ENCODE results near the gene MYADML2. TPM values are rescaled to one million over a fixed set of nuclear protein-coding genes. Genes with fewer than 3 reads are reported as not detected.

The MYADML2 gene
- total and polyA plus RNA-seq, 10 of the 15 experiments (the other 5 are each of a cell fraction or from before 2014, with no cell fraction given) = not detected

DNA sequence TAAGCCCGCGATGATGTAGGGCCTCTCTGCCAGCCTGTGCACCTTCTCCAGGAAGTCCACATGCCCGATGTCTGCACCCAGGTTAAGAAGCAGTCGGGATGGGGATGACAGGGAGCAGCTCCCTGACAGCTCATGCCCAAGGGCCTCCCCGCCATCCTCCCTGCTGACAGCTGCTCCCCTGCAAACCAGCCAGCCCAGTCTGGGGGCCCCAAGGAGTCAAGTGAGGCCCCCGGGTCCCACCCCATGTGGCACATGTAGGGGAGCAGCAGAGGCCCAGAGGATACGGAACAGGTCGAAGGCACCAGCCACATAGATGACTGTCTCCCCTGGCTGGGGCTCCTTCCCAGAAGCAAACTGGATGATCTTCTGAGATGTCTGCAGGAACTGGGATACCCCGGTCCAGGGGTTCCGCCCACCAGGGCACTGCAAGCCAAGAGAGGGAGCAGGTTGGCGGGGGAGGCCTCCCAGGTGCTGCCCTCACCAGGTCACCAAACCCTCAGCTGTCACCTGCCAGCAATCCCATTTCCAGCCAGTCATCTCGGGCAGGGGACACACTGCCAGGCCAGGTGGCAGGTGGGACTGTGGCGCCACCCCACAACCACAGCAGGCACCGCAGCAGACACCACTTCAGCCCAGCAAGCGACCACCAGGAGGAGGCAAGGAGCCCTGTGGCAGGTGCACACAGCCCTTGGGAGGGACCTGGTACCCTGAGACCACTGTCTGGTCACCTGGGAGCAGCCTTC, 40.4 kb downstream of the MYADML2 start:
- no peaks in the 10 kb centered on the region for H3K27me3 ChIP-seq (replicated peaks in 1 of 2; ENCODE audit: control insufficient read depth in 2 of 2, insufficient read depth in 2 of 2, low read length in 1 of 2)
- FAIRE-seq = no peak
- CTCF ChIA-PET = interaction anchor here (0.5 kb wide), 1 partner anchor 52 kb away, joined by 4 read pairs; no protein-coding TSS in a partner anchor
- no TSS peak for BruUV-seq (replicated peaks)
- H2AFZ ChIP-seq (ENCODE audit: control insufficient read depth, low read depth, low read length) = no peak overlapping the region
- intact Hi-C loops (cut with micrococcal nuclease; ENCODE audit: unreplicated experiment) (no loop called here), in situ Hi-C loops (cut with MboI) (no loop called here)
- POLR2A ChIA-PET = interaction anchor here (0.6 kb wide), 1 partner anchor 12 kb away, joined by 8 read pairs; no protein-coding TSS in a partner anchor
- peaks cover 5% of the 10 kb centered on the region; the same call in 1 of the 2 replicates for H3K4me1 ChIP-seq (ENCODE audit: control insufficient read depth, insufficient read depth, low read length)
- H3K27ac ChIP-seq (ENCODE audit: control insufficient read depth, insufficient read depth) = no peak overlapping the region
- peaks cover 13% of the 10 kb centered on the region for H3K79me2 ChIP-seq (ENCODE audit: control insufficient read depth, insufficient read depth, low read length)
- H3K36me3 ChIP-seq (ENCODE audit: control insufficient read depth in 2 of 2, insufficient read depth in 2 of 2, low read length in 1 of 2) = peaks cover 0 to 2% of the 10 kb centered on the region in 2 experiments; a peak in 3 of 4 replicates
- DNase-seq (ENCODE audit: low read depth, low spot score) = no peak
- no peak overlapping the region for H3K4me3 ChIP-seq
- SMC1A ChIA-PET (ENCODE audit: uncharacterized antibody, unreplicated experiment) = no interaction called here
- ATAC-seq = no peak
- H3K9ac ChIP-seq (ENCODE audit: control insufficient read depth, insufficient read depth, low read length) = no peak overlapping the region
- 86% methylated on average over 15 of the region's 15 CpGs for WGBS (ENCODE audit: insufficient coverage, insufficient replicate concordance, low lambda C conversion rate, missing lambda C conversion rate)
- no peaks in the 10 kb centered on the region for H4K20me1 ChIP-seq (ENCODE audit: control insufficient read depth, insufficient read depth)
- TF ChIP-seq, protein P1, sequence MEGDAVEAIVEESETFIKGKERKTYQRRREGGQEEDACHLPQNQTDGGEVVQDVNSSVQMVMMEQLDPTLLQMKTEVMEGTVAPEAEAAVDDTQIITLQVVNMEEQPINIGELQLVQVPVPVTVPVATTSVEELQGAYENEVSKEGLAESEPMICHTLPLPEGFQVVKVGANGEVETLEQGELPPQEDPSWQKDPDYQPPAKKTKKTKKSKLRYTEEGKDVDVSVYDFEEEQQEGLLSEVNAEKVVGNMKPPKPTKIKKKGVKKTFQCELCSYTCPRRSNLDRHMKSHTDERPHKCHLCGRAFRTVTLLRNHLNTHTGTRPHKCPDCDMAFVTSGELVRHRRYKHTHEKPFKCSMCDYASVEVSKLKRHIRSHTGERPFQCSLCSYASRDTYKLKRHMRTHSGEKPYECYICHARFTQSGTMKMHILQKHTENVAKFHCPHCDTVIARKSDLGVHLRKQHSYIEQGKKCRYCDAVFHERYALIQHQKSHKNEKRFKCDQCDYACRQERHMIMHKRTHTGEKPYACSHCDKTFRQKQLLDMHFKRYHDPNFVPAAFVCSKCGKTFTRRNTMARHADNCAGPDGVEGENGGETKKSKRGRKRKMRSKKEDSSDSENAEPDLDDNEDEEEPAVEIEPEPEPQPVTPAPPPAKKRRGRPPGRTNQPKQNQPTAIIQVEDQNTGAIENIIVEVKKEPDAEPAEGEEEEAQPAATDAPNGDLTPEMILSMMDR (IDR thresholded peaks at IDR 0.05 in 2 of 3, conservative IDR thresholded peaks at IDR 0.05 in 1 of 3; ENCODE audit: control insufficient read depth in 2 of 3, extremely low read depth in 1 of 3, insufficient read depth in 1 of 3, low read depth in 3 of 3, low read length in 3 of 3) = peak in 1 of 3 experiments; percentile 28; a peak in 1 of 6 replicates
- no peak for TF ChIP-seq HCFC1 (IDR thresholded peaks at IDR 0.05; ENCODE audit: low read length)
- TF ChIP-seq MYB (IDR thresholded peaks at IDR 0.05; ENCODE audit: borderline replicate concordance, low read depth, low read length) = no peak
- no peak for TF ChIP-seq RAD51 (IDR thresholded peaks at IDR 0.05)
- no peak for TF ChIP-seq NR2C1 (IDR thresholded peaks at IDR 0.05)
- H3K4me2 ChIP-seq (ENCODE audit: control insufficient read depth, insufficient read depth) = no peak overlapping the region
- RAD21 ChIA-PET (ENCODE audit: unreplicated experiment) = no interaction called here
- H3K9me3 ChIP-seq (replicated peaks; ENCODE audit: control insufficient read depth, insufficient read depth, low read length) = no peaks in the 10 kb centered on the region

All from GM12878 (cell line).